NCI-H82 (cell line): ENCODE measurements around the gene NELFE.
A peak's percentile ranks its signal among the peaks of the same experiment; 100 is the strongest.
"Not testable (repeated sequence)": the region's sequence is repeated elsewhere in the genome, so short reads cannot be mapped to it uniquely, and the experiment has no call there.

Experiments
- DNase-seq: peaks from one replicate; lab custom pipeline; 2025; lab: John Stamatoyannopoulos, UW

NELFE gene

GRCh38 chr6:31915756-31916155 is 43.0 kb downstream of the NELFE start:
- DNase-seq: no peak

- no peak for DNase-seq
Measured at GRCh38 chr6:31915351-31915750, 43.4 kb downstream of the NELFE start.

GRCh38 chr6:31911826-31912585 is 46.8 kb downstream of the NELFE start:
- DNase-seq: no peak

GRCh38 chr6:31909298-31909697 is 49.5 kb downstream of the NELFE start:
- not testable (repeated sequence) for DNase-seq

GRCh38 chr6:31908791-31909190 is 50.0 kb downstream of the NELFE start:
- no peak for DNase-seq

- DNase-seq: not testable (repeated sequence)
Measured at GRCh38 chr6:31908255-31908654, 50.5 kb downstream of the NELFE start.

GRCh38 chr6:31907158-31907813 is 51.5 kb downstream of the NELFE start:
- no peak for DNase-seq

GRCh38 chr6:31906727-31907126 is 52.0 kb downstream of the NELFE start:
- DNase-seq: not testable (repeated sequence)

GRCh38 chr6:31906122-31906521 is 52.6 kb downstream of the NELFE start:
- peak; percentile 22 for DNase-seq

- no peak for DNase-seq
Measured at GRCh38 chr6:31905041-31905440, 53.7 kb downstream of the NELFE start.

- no peak for DNase-seq
Measured at GRCh38 chr6:31903957-31904356, 54.8 kb downstream of the NELFE start.
